NAMALWA (cell line): ENCODE data around the gene CNPY1.

Experiments used
- DNase-seq: peaks from one replicate; pipeline ENCODE4 v3.0.0-alpha.2; 2015; ENCODE audit warnings: low spot score

The CNPY1 gene

DNA sequence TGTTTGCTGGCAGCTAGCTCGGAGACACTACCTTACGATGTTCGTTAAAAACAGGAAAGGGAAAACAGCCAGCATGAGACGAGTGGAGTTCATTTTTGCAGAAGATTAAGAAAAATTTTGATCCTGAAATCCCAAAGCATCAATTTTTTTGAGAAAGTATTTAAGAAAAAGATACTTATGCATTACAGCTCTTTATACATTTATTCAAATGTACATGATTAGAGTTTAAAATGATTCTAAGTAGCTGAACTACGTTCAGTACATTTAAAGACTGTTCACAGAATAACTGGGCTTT is 34.7 kb downstream of the CNPY1 start:
- no peak for DNase-seq

- DNase-seq = no peak
These were observed 35.2 kb downstream of the CNPY1 start for GRCh38 chr7:155510975-155511701.

- no peak for DNase-seq
These were observed 36.4 kb downstream of the CNPY1 start for GRCh38 chr7:155509725-155510551.

GRCh38 chr7:155509359-155509724 is 37.0 kb downstream of the CNPY1 start:
- DNase-seq = no peak

DNA sequence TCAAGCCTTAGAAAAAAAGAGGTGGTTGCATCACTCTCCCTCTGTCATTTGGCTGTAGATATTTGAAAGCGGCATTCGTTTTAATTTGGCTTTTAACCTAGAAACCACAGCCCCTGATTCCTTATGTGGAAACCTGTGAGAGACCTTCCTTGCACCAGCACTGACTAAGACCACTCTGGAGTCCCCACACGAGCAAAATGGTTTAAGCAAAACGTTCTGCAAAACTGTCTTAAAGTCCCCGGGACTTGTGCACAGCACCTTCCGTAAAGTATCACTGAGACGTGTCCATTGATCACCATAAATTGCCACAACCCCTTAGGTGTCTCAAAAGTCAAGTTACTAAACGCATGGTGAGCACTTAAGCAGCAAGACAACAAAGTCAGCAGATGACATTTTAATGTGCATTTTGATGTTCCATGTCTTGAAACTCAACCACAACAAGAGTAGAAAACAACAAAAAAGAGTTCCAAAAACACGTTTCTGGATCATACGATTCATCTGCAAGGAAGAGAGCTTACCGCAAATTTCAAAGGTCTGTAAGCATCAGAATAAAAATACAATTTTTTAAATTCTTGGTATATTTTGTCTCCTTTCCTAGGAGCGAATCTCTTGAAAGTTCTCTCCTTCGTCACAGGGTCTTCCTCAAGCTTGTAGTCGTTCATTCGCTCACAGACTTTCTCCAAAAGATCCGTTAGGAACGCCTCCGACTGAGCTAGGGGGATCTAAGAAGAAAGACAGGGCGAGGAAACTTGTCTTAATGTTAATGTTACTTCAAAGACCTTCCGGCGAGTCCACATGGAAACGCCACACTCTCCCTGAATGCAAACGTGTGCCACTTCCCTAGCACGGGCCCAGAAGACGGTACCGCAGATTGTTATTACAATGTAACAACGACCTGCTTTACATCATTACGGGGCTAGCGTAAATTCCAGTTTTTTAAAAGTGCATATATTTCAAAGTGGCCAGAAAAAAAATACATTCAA is 37.7 kb downstream of the CNPY1 start:
- DNase-seq = no peak

DNA sequence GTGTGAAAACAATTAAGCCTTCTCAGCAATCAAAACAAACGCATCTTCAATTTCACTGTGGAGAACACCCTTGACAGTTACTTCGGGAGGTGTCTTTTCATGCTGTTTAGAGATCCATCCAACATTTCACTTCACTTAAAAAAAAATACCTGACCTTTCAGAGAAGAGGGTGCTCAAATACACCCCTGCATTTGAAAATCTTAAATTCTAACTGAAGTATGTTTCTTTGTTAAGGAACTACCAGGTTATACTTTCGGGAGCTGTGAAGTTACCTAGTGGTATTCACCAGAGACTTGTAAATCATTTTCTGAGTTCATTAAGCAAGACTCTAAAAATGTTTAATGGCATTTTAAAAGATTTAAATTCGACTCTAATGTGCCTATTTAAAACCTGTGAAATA is 38.8 kb downstream of the CNPY1 start:
- DNase-seq = no peak

GRCh38 chr7:155506854-155507337 is 39.5 kb downstream of the CNPY1 start:
- no peak for DNase-seq

- DNase-seq = no peak
These were observed 41.0 kb downstream of the CNPY1 start for GRCh38 chr7:155505422-155505793.

GRCh38 chr7:155497149-155497901 is 49.0 kb downstream of the CNPY1 start:
- no peak for DNase-seq

DNA sequence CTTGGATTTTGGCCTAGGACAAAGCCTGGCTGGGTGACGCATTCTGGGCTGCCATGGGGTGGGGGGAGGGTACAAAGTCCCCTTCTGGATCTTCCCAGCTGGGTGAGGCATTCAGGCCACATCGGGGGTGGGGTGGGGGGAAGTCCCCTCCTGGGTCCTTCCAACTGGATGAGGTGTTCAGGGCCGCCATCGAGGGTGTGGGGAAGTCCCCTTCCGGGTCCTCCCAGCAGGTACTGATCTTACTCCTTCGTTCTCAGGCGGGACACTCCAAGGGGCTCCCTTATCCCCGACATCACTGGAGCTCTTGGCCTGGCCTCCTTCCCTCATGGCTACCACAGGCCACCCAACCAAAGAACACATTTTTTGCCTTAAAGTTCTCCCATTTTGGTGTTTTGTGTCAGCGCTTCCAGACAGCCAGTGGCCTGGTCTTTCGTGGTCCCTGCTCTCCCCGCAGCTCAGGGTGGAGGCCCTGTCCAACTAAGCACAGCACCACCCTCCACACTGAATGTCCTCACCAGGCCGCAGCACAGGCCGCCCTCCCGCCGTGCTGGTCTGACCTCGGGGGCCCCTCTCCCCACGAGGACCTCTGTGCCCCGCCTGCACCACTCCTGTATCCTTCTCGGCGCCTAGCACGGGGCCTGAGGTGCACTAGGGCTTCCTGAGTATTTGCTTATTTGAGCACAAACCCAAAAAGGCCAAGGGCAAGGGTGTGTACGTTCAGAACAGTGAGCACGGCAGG is 49.9 kb downstream of the CNPY1 start:
- no peak for DNase-seq

DNA sequence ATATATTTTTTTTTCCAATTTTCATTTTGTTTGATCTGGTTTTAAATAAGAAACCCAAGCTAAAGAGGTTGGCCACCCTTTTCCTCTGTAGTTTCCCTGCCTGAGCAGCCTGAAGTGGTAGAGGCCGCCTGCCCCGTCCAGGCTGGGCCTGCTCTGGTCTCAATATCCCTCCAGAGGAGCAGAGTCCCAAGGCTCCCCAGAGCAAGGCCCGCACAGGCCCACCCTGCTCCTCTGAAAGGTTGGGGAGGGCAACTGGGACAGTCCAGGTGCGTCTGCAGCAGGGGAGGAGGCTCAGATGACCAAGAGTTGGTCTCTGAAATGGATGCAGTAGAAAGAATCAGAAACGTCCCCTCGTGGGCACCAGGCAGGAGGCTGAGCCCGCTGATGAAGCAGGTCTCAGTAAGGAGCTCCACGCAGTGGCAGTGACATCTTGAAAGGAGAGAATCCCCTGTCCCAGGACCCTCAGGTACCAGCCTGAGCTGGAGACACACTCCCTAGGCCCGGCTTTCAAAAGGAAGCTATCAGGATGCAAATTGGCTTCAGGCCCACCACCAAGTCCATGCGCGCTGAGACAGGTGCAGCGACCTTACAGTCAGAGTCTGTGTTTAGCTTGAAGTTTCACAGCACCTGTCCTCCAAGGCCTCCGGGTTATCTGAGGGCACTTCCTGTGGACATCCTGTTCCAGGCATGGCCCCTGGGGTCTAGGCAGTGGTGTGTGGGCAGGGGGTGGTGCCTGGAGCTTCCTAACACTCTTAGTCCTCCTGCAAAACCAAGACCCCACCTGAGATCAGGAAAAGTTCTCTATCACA is 50.7 kb downstream of the CNPY1 start:
- no peak for DNase-seq

- no peak for DNase-seq
These were observed 51.8 kb downstream of the CNPY1 start for GRCh38 chr7:155494551-155494950.

GRCh38 chr7:155493744-155494538 is 52.4 kb downstream of the CNPY1 start:
- DNase-seq = no peak

DNA sequence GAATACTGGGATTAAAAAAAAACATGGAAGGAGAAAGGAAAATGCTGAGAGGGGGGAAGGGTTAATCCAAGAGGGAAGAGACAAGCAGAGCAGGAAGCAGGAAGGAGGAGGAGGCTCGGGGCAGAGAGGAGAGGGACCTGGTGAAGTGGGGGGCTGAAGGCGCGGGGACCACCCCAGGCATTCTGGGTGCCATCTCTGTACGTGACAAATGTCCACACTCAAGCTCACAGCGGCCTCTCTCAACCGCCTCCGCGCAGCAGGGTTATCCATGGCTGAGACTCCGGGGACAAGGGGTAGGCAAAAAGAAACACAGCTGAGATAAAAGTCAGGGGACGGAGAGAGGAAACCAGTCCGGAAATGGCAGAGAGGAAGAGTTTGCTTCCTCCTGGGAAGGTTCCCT is 54.5 kb downstream of the CNPY1 start:
- DNase-seq = no peak

- DNase-seq = no peak
These were observed 55.4 kb downstream of the CNPY1 start for GRCh38 chr7:155490697-155491628.

- DNase-seq = no peak
These were observed 56.3 kb downstream of the CNPY1 start for GRCh38 chr7:155489862-155490696.

DNA sequence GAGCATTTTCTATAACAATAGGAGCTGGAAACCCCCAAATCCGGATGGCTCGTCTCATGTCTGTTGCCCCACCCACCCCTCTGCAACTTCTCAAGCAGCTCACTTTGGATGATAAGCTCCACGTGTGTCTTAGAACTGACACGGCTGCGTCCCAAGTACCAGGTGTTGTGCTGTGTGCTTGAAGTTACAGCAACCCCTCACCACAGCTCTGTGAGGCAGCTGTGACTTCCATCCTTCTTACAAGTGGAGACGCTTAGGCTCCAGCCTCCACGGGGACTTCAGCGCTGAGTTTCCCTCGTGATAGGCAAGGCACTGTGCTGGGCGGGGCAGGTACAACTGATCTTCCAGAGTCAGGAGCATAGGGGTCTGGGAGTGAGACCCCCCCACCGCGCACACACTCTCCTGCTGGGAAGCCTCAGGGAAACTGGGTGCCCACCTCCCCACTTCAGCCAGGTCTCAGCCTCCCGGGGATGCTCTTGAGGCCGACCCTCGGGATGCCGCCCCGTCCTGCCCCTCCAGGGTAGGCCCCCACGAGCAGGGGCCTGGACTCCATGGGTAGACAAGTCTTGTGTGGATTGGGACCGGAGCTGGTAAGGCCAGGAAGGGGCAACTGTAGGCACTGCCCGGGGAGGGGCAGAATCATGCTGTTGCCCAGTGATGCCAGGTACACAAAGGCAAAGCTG is 57.1 kb downstream of the CNPY1 start:
- peak; percentile 26 for DNase-seq
